Gastroesophageal sphincter (tissue), 3 donors: ENCODE results near the gene MACROD2.

ENCODE experiments used
- EP300 ChIP-seq: sonication (generic); formaldehyde crosslinking; IDR thresholded peaks from one replicate; pipeline ENCODE4 v1.6.1; 2017; ENCODE audit warnings: antibody characterized with exemption, mild to moderate bottlenecking
- POLR2A ChIP-seq, 2 donors: fragments of 450-650 bp; IDR thresholded peaks; one replicate each; pipeline ENCODE4 v1.6.1; 2017; ENCODE audit warnings: antibody characterized with exemption in 2 of 2, mild to moderate bottlenecking in 2 of 2, moderate library complexity in 1 of 2
- POLR2AphosphoS5 ChIP-seq: sonication (generic); formaldehyde crosslinking; IDR thresholded peaks from one replicate; pipeline ENCODE4 v1.6.1; 2017; ENCODE audit warnings: antibody characterized with exemption
- TF ChIP-seq, protein P1 (sequence below), 4 experiments: fragments of 200-600 bp in 2 of 4; fragments of 450-650 bp in 2 of 4; sonication (generic) in 1 of 4; IDR thresholded peaks; one replicate each; pipeline ENCODE4 v1.5.1; 2017 to 2019; ENCODE audit warnings: antibody characterized with exemption in 4 of 4, mild to moderate bottlenecking in 2 of 4, moderate library complexity in 2 of 4

DNA sequence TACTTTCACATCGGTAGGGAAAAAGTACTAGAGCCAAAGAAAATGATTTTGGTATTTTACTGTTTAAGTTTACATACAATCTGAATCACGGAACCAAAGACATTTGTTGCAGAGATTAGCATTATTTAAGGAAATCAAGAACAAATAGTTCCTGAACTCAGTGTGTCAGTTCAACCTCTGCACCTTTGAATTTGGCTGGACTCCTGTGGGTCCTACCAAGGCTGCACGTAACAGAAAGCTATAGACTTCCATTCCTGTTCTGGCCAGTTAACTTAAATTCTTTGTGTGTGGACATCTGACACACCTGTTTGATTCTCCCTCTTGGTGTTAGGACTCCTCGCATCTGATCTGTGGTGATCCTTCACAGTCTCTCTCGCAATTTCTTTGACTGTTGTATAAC is 69.6 kb downstream of the MACROD2 start:
- TF ChIP-seq, protein P1, sequence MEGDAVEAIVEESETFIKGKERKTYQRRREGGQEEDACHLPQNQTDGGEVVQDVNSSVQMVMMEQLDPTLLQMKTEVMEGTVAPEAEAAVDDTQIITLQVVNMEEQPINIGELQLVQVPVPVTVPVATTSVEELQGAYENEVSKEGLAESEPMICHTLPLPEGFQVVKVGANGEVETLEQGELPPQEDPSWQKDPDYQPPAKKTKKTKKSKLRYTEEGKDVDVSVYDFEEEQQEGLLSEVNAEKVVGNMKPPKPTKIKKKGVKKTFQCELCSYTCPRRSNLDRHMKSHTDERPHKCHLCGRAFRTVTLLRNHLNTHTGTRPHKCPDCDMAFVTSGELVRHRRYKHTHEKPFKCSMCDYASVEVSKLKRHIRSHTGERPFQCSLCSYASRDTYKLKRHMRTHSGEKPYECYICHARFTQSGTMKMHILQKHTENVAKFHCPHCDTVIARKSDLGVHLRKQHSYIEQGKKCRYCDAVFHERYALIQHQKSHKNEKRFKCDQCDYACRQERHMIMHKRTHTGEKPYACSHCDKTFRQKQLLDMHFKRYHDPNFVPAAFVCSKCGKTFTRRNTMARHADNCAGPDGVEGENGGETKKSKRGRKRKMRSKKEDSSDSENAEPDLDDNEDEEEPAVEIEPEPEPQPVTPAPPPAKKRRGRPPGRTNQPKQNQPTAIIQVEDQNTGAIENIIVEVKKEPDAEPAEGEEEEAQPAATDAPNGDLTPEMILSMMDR (IDR thresholded peaks at IDR 0.05), result no peak
- TF ChIP-seq EP300 (no peak), POLR2A (IDR thresholded peaks at IDR 0.05) (no peak), POLR2AphosphoS5 (no peak)
